Progenitor cell of endocrine pancreas (in vitro differentiated cells): ENCODE measurements around the gene PSRC1. TPM values are rescaled to one million over a fixed set of nuclear protein-coding genes. Genes with fewer than 3 reads are reported as not detected.

Experiments used
- DNase-seq: peaks from one replicate; pipeline ENCODE4 v3.0.0; 2021; ENCODE audit warnings: low spot score; ENCODE audit not compliant: unreplicated experiment
- H3K27ac Mint-ChIP-seq: 2 replicates; pipeline ENCODE4 v1.8.0; 2021; ENCODE audit warnings: mild to moderate bottlenecking, moderate library complexity, mixed read lengths
- H3K27me3 Mint-ChIP-seq: 2 replicates; pipeline ENCODE4 v1.8.0; 2021; ENCODE audit warnings: mixed read lengths
- H3K36me3 Mint-ChIP-seq: 2 replicates; pipeline ENCODE4 v1.8.0; 2022; ENCODE audit warnings: mixed read lengths; ENCODE audit not compliant: insufficient read depth
- H3K4me1 Mint-ChIP-seq: 2 replicates; pipeline ENCODE4 v1.8.0; 2021; ENCODE audit warnings: low read depth, mixed read lengths
- H3K4me3 Mint-ChIP-seq: 2 replicates; pipeline ENCODE4 v1.8.0; 2021; ENCODE audit warnings: low read depth, mild to moderate bottlenecking, moderate library complexity, mixed read lengths
- H3K9me3 Mint-ChIP-seq: 2 replicates; pipeline ENCODE4 v1.8.0; 2021; ENCODE audit warnings: low read depth, mixed read lengths
- total RNA-seq: library from RNA; stranded (reverse); gene quantifications from 2 replicates; pipeline ENCODE4 v1.2.1, GENCODE V29; 2021
- TF ChIP-seq, protein P1 (sequence below): fragments of 200-600 bp; sonication (generic); IDR thresholded peaks from one replicate; pipeline ENCODE4 v1.5.0; 2021; ENCODE audit warnings: antibody characterized with exemption, mild to moderate bottlenecking; ENCODE audit not compliant: unreplicated experiment

PSRC1 gene
- total RNA-seq, 1 donor from 2014 or later: 29.4 TPM

DNA sequence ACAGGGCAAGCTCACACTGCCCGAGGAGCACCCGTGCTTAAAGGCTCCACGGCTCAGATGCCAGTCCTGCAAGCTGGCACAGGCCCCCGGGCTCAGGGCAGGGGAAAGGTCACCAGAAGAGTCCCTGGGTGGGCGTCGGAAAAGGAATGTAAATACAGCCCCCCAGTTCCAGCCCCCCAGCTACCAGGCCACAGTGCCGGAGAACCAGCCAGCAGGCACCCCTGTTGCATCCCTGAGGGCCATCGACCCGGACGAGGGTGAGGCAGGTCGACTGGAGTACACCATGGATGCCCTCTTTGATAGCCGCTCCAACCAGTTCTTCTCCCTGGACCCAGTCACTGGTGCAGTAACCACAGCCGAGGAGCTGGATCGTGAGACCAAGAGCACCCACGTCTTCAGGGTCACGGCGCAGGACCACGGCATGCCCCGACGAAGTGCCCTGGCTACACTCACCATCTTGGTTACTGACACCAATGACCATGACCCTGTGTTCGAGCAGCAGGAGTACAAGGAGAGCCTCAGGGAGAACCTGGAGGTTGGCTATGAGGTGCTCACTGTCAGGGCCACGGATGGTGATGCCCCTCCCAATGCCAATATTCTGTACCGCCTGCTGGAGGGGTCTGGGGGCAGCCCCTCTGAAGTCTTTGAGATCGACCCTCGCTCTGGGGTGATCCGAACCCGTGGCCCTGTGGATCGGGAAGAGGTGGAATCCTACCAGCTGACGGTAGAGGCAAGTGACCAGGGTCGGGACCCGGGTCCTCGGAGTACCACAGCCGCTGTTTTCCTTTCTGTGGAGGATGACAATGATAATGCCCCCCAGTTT is 32.3 kb downstream of the PSRC1 start:
- TF ChIP-seq, protein P1, sequence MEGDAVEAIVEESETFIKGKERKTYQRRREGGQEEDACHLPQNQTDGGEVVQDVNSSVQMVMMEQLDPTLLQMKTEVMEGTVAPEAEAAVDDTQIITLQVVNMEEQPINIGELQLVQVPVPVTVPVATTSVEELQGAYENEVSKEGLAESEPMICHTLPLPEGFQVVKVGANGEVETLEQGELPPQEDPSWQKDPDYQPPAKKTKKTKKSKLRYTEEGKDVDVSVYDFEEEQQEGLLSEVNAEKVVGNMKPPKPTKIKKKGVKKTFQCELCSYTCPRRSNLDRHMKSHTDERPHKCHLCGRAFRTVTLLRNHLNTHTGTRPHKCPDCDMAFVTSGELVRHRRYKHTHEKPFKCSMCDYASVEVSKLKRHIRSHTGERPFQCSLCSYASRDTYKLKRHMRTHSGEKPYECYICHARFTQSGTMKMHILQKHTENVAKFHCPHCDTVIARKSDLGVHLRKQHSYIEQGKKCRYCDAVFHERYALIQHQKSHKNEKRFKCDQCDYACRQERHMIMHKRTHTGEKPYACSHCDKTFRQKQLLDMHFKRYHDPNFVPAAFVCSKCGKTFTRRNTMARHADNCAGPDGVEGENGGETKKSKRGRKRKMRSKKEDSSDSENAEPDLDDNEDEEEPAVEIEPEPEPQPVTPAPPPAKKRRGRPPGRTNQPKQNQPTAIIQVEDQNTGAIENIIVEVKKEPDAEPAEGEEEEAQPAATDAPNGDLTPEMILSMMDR: no peak
- H3K9me3 Mint-ChIP-seq: no peaks in the 10 kb centered on the region
- peaks cover 9% of the 10 kb centered on the region for H3K27me3 Mint-ChIP-seq
- no peak for DNase-seq
- H3K27ac Mint-ChIP-seq: no peak overlapping the region
- peaks cover 23% of the 10 kb centered on the region for H3K4me1 Mint-ChIP-seq
- peaks cover 13% of the 10 kb centered on the region for H3K36me3 Mint-ChIP-seq
- H3K4me3 Mint-ChIP-seq: peak overlapping the region; percentile 72

GRCh38 chr1:109249654-109250401 is 33.1 kb downstream of the PSRC1 start:
- TF ChIP-seq, protein P1: no peak
- H3K27me3 Mint-ChIP-seq: peaks cover 9% of the 10 kb centered on the region
- no peaks in the 10 kb centered on the region for H3K9me3 Mint-ChIP-seq
- H3K4me3 Mint-ChIP-seq: peak overlapping the region; percentile 72
- H3K27ac Mint-ChIP-seq: no peak overlapping the region
- peaks cover 15% of the 10 kb centered on the region for H3K4me1 Mint-ChIP-seq
- H3K36me3 Mint-ChIP-seq: peaks cover 13% of the 10 kb centered on the region
- DNase-seq: no peak

DNA sequence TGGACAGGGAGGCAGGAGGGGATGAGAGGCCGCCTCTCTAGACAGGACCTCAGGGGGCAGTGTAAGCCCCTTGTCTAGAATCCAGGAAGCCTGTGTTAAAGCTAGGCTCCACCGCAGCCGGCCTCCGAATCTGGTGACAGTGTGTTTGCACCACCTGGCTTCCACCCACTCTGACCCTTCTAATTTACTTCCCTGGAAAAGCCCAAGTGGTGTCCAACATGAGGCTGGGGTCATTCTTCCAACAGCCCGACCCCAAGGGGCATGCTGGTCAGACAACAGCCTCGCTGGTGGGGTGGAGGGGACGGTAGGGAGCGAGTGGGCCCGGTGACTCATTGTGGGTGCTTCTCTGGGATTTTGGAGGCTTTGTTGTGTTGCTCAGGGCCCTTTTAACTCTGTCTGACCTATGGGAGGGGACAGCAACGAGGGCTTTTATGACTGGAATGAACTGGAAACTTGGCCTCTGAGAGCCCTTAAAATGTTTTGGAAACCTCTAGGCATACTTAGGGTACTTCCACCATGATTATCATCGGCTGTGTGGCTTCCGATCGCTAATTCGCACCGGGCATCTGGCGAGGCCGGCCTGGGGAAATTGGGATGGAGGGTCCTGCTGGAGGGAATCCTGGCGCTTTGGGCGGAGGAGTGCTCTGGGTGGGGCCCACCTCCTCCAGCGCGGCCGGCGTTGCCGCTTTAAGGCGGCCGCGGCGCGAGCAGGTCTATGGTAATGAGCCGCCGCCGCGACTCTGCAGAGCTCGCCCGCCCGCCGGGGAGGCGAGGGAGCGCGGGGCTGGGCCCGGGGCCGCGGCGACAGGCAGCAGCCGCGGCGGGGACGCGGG is 33.9 kb downstream of the PSRC1 start, which contains the start of gene CELSR2:
Gene CELSR2 (plus strand): TSS at position 743 of the 833 bp plus-strand sequence. CDS start 541 bp downstream, outside the sequence.
- peak within 1 kb of the TSS; percentile 72 for H3K4me3 Mint-ChIP-seq
- peaks cover 11% of the 10 kb centered on the region for H3K4me1 Mint-ChIP-seq
- H3K9me3 Mint-ChIP-seq: no peaks in the 10 kb centered on the region
- peak within 1 kb of the TSS; percentile 84 for H3K27ac Mint-ChIP-seq
- DNase-seq: peak; percentile 43
- H3K36me3 Mint-ChIP-seq: peaks cover 13% of the 10 kb centered on the region
- TF ChIP-seq, protein P1: no peak
- peaks cover 15% of the 10 kb centered on the region for H3K27me3 Mint-ChIP-seq

- Mint-ChIP-seq H3K9me3 (no peaks in the 10 kb centered on the region), H3K27ac (no peak overlapping the region), H3K36me3 (peaks cover 13% of the 10 kb centered on the region), H3K4me3 (no peak overlapping the region), H3K4me1 (peaks cover 6% of the 10 kb centered on the region), H3K27me3 (peaks cover 15% of the 10 kb centered on the region)
- TF ChIP-seq, protein P1: no peak
- DNase-seq: no peak
Measured at GRCh38 chr1:109248444-109248796, 34.5 kb downstream of the PSRC1 start.
